ENCODE results near the gene GRB10. TPM values are rescaled to one million over a fixed set of nuclear protein-coding genes. Genes with fewer than 3 reads are reported as not detected.

The GRB10 gene
- total RNA-seq, 1 experiment from 2014 or later: 38.3 TPM

GRCh38 chr7:50768485-50769474, 13.9 kb downstream of the GRB10 start:
- ChIA-PET CTCF (no interaction called here), POLR2A (no interaction called here)
- no peak for TF ChIP-seq TCF7L2 (IDR thresholded peaks at IDR 0.05; ENCODE audit: low read depth, low read length)
- no peak for TF ChIP-seq POLR2AphosphoS5 (IDR thresholded peaks at IDR 0.05; ENCODE audit: low read depth, low read length)
- no peak for TF ChIP-seq SIN3A (IDR thresholded peaks at IDR 0.05; ENCODE audit: borderline replicate concordance, insufficient read depth, low read depth, low read length)
- no peak for TF ChIP-seq REST (IDR thresholded peaks at IDR 0.05; ENCODE audit: insufficient read depth in 1 of 2, low read depth in 2 of 2, low read length in 1 of 2)
- TF ChIP-seq CTCF (IDR thresholded peaks at IDR 0.05): no peak
- BruUV-seq (replicated peaks): no TSS peak
- no peaks in the 10 kb centered on the region for H3K36me3 ChIP-seq (ENCODE audit: control insufficient read depth, insufficient read depth, low read length)
- no peak for DNase-seq (ENCODE audit: low read depth, low spot score)
- no peaks in the 10 kb centered on the region for H3K4me1 ChIP-seq (ENCODE audit: control insufficient read depth, insufficient read depth, low read length)
- intact Hi-C loops (cut with micrococcal nuclease; ENCODE audit: unreplicated experiment) (no loop called here), in situ Hi-C loops (cut with HindIII; ENCODE audit: low pct_unique_long_range_greater_than_20kb, low sequenced_read_pairs) (no loop called here)
- no peaks in the 10 kb centered on the region for H3K9me3 ChIP-seq (ENCODE audit: control insufficient read depth, insufficient read depth, low read depth, low read length)
- no peak overlapping the region for H3K27ac ChIP-seq (ENCODE audit: low read length)
- no peak for ATAC-seq
- no peaks in the 10 kb centered on the region for H3K27me3 ChIP-seq (ENCODE audit: control insufficient read depth, insufficient read depth, low read length)
- H3K4me3 ChIP-seq (ENCODE audit: low read depth in 2 of 2, low read length in 2 of 2): no peak overlapping the region

GRCh38 chr7:50766849-50767207, 15.9 kb downstream of the GRB10 start:
- intact Hi-C loops (cut with micrococcal nuclease; ENCODE audit: unreplicated experiment): no loop called here
- peak; percentile 44; the same call in 1 of the 2 replicates for ATAC-seq

More at GRCh38 chr7:50766849-50767207, 15.9 kb downstream of the GRB10 start:
- no peak for TF ChIP-seq REST (IDR thresholded peaks at IDR 0.05; ENCODE audit: insufficient read depth in 1 of 2, low read depth in 2 of 2, low read length in 1 of 2)
- TF ChIP-seq SIN3A (IDR thresholded peaks at IDR 0.05; ENCODE audit: borderline replicate concordance, insufficient read depth, low read depth, low read length): no peak
- no peak for TF ChIP-seq TCF7L2 (IDR thresholded peaks at IDR 0.05; ENCODE audit: low read depth, low read length)
- TF ChIP-seq CTCF (IDR thresholded peaks at IDR 0.05): no peak
- no peak for TF ChIP-seq POLR2AphosphoS5 (IDR thresholded peaks at IDR 0.05; ENCODE audit: low read depth, low read length)
- Histone ChIP-seq H3K4me3 (ENCODE audit: low read depth in 2 of 2, low read length in 2 of 2) (no peak overlapping the region), H3K27me3 (ENCODE audit: control insufficient read depth, insufficient read depth, low read length) (no peaks in the 10 kb centered on the region), H3K27ac (ENCODE audit: low read length) (no peak overlapping the region), H3K9me3 (ENCODE audit: control insufficient read depth, insufficient read depth, low read depth, low read length) (no peaks in the 10 kb centered on the region), H3K4me1 (ENCODE audit: control insufficient read depth, insufficient read depth, low read length) (no peaks in the 10 kb centered on the region), H3K36me3 (ENCODE audit: control insufficient read depth, insufficient read depth, low read length) (no peaks in the 10 kb centered on the region)
- ChIA-PET CTCF (no interaction called here), POLR2A (no interaction called here)
- no peak for DNase-seq (ENCODE audit: low read depth, low spot score)
- no TSS peak for BruUV-seq (replicated peaks)
- in situ Hi-C loops (cut with HindIII; ENCODE audit: low pct_unique_long_range_greater_than_20kb, low sequenced_read_pairs): no loop called here
